ENCODE measurements around the gene NPC1L1.

The NPC1L1 gene

GRCh38 chr7:44517175-44517574 is 24.0 kb downstream of the NPC1L1 start:
- TF ChIP-seq CTCF (IDR thresholded peaks at IDR 0.05), result no peak

GRCh38 chr7:44515590-44516268 is 25.4 kb downstream of the NPC1L1 start:
- no peak for TF ChIP-seq CTCF (IDR thresholded peaks at IDR 0.05)

- TF ChIP-seq CTCF (IDR thresholded peaks at IDR 0.05), result no peak
Observed at GRCh38 chr7:44512736-44513135, 28.4 kb downstream of the NPC1L1 start.

GRCh38 chr7:44511863-44512468 is 29.2 kb downstream of the NPC1L1 start:
- no peak for TF ChIP-seq CTCF (IDR thresholded peaks at IDR 0.05)

- TF ChIP-seq CTCF (IDR thresholded peaks at IDR 0.05), result no peak
Observed at GRCh38 chr7:44511236-44511635, 29.9 kb downstream of the NPC1L1 start.

- no peak for TF ChIP-seq CTCF (IDR thresholded peaks at IDR 0.05)
Observed at GRCh38 chr7:44508328-44509030, 32.7 kb downstream of the NPC1L1 start.

- no peak for TF ChIP-seq CTCF (IDR thresholded peaks at IDR 0.05)
Observed at GRCh38 chr7:44505595-44505994, 35.5 kb downstream of the NPC1L1 start.

Measured in LNCAP (cell line).